Measurements from ENCODE around the gene HPS4. TPM values are rescaled to one million over a fixed set of nuclear protein-coding genes. Genes with fewer than 3 reads are reported as not detected.

Gene HPS4
- total and polyA plus RNA-seq, 4 donors = 5.4 to 26.2 (median 12.6) TPM

- WGBS = 44% methylated on average over 12 of the region's 12 CpGs
- TF ChIP-seq GABPA (IDR thresholded peaks at IDR 0.05 in 1 of 2, conservative IDR thresholded peaks at IDR 0.05 in 1 of 2) (no peak), HNF4A (conservative IDR thresholded peaks at IDR 0.05) (no peak), FOXA2 (IDR thresholded peaks at IDR 0.05) (no peak), NR2F2 (IDR thresholded peaks at IDR 0.05) (no peak), RAD21 (IDR thresholded peaks at IDR 0.05) (peak in 1 of 2 donors; percentile 25)
- Histone ChIP-seq H3K27ac (ENCODE audit: low read depth in 1 of 2, low read length in 2 of 2) (peak overlapping the region; percentile 48 to 63), H3K36me3 (ENCODE audit: control insufficient read depth in 4 of 4, insufficient read depth in 3 of 4, low read depth in 1 of 4, low read length in 3 of 4) (peaks cover 4 to 18% (median 16%) of the 10 kb centered on the region in 4 donors), H3K4me1 (ENCODE audit: control insufficient read depth in 4 of 4, insufficient read depth in 4 of 4, low read length in 3 of 4) (peaks cover 3 to 51% (median 39%) of the 10 kb centered on the region in 4 donors), H3K27me3 (ENCODE audit: control insufficient read depth in 4 of 4, insufficient read depth in 4 of 4, low read length in 3 of 4) (no peaks in the 10 kb centered on the region), H3K9ac (ENCODE audit: low read depth in 1 of 2, low read length in 2 of 2) (peak overlapping the region; percentile 43 to 80), H3K4me3 (ENCODE audit: low read depth in 1 of 3, low read length in 3 of 3) (peak overlapping the region in 1 of 3 donors; percentile 14), H3K9me3 (ENCODE audit: control insufficient read depth in 4 of 4, low read length in 3 of 4) (no peaks in the 10 kb centered on the region)
- no peak for DNase-seq (ENCODE audit: low spot score)
Measured at GRCh38 chr22:26479043-26479791, 4.4 kb downstream of the HPS4 start.

GRCh38 chr22:26477341-26477731 is 6.2 kb downstream of the HPS4 start:
- H3K27ac ChIP-seq (ENCODE audit: low read depth in 1 of 2, low read length in 2 of 2) = no peak overlapping the region
- WGBS = 49% methylated on average over 4 of the region's 4 CpGs
- H3K4me3 ChIP-seq (ENCODE audit: low read depth in 1 of 3, low read length in 3 of 3) = no peak overlapping the region
- no peak for TF ChIP-seq HNF4G (IDR thresholded peaks at IDR 0.05)
- TF ChIP-seq RAD21 (IDR thresholded peaks at IDR 0.05) = no peak
- TF ChIP-seq CTCF (IDR thresholded peaks at IDR 0.05; ENCODE audit: low read depth, low read length, missing input control) = no peak
- TF ChIP-seq TAF1 (conservative IDR thresholded peaks at IDR 0.05) = no peak
- no peak for TF ChIP-seq ATF3 (IDR thresholded peaks at IDR 0.05)
- TF ChIP-seq FOXA1 (IDR thresholded peaks at IDR 0.05) = no peak
- TF ChIP-seq EGR1 (IDR thresholded peaks at IDR 0.05; ENCODE audit: low read depth in 2 of 2) = no peak
- TF ChIP-seq SP1 (IDR thresholded peaks at IDR 0.05) = no peak
- no peak for TF ChIP-seq ZBTB33 (IDR thresholded peaks at IDR 0.05)
- TF ChIP-seq JUND (IDR thresholded peaks at IDR 0.05) = no peak
- no peak for TF ChIP-seq HNF4A (conservative IDR thresholded peaks at IDR 0.05)
- no peak for TF ChIP-seq RXRA (IDR thresholded peaks at IDR 0.05)
- no peak for TF ChIP-seq MAX (IDR thresholded peaks at IDR 0.05)
- no peak for TF ChIP-seq REST (IDR thresholded peaks at IDR 0.05)
- TF ChIP-seq FOXA2 (IDR thresholded peaks at IDR 0.05) = no peak
- TF ChIP-seq GABPA (IDR thresholded peaks at IDR 0.05 in 1 of 2, conservative IDR thresholded peaks at IDR 0.05 in 1 of 2) = no peak
- no peak for TF ChIP-seq YY1 (IDR thresholded peaks at IDR 0.05)
- TF ChIP-seq NR2F2 (IDR thresholded peaks at IDR 0.05) = no peak
- peaks cover 3 to 39% (median 28%) of the 10 kb centered on the region in 4 donors for H3K4me1 ChIP-seq (ENCODE audit: control insufficient read depth in 4 of 4, insufficient read depth in 4 of 4, low read length in 3 of 4)
- no peaks in the 10 kb centered on the region for H3K27me3 ChIP-seq (ENCODE audit: control insufficient read depth in 4 of 4, insufficient read depth in 4 of 4, low read length in 3 of 4)
- H3K36me3 ChIP-seq (ENCODE audit: control insufficient read depth in 4 of 4, insufficient read depth in 3 of 4, low read depth in 1 of 4, low read length in 3 of 4) = peaks cover 12 to 28% (median 25%) of the 10 kb centered on the region in 4 donors
- DNase-seq (ENCODE audit: low spot score) = no peak
- no peak overlapping the region for H3K9ac ChIP-seq (ENCODE audit: low read depth in 1 of 2, low read length in 2 of 2)
- no peaks in the 10 kb centered on the region for H3K9me3 ChIP-seq (ENCODE audit: control insufficient read depth in 4 of 4, low read length in 3 of 4)
